ENCODE data around the gene SSRP1.

GRCh38 chr11:57278721-57279095 lies 57.0 kb downstream of the SSRP1 start:
- no peak for TF ChIP-seq CTCF (IDR thresholded peaks at IDR 0.05; ENCODE audit: low read length)
- TF ChIP-seq EZH2 (optimal IDR thresholded peaks at IDR 0.05; ENCODE audit: low read depth, low read length), result no peak

Measured in MM.1S (cell line).